ENCODE measurements around the gene CFAP251. TPM values are rescaled to one million over a fixed set of nuclear protein-coding genes. Genes with fewer than 3 reads are reported as not detected.

The CFAP251 gene
- total RNA-seq, 2 donors from 2014 or later, result 0.55 to 4.5 TPM

DNA sequence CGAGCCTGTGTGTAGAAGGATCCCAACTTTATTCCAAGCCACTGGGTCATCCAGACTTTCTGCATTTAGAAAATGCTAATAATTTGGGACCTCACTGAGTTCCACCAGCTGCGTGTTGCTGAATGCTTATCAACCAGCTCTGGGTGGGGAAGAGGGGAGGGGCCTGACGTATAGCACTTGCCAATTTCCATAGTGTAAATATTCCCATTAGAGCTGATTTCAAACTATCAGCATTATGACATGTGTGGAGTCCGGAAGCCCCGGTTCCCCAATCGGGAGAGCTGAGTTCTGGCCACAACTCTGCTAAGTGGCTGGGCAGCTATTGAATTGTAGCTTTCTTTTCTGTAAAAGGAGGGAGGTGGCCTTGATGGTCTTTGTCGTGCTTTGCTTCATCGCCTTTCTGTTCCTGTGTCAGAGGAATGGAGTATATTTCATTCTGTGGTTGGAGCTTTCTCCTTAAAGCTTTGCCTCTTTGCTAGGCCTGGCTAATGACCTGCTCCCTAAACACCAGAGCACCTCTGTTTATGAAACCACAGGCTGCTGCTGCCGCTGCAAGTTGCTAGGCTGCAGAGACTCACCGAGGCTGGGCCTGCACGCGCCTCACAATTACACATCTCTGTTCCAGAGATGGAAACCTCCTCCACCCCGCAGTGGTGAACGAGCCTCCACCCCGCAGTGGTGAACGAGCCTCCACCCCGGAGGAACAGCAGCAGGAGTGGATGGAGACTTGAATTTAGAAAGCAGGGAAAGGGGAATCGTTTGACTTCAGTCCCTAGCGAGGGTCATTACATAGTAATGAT lies 95.6 kb downstream of the CFAP251 start:
- 85% methylated on average over 19 of the region's 19 CpGs for WGBS
- H3K27me3 ChIP-seq (replicated peaks; ENCODE audit: insufficient read depth), result no peaks in the 10 kb centered on the region
- no peaks in the 10 kb centered on the region for H3K36me3 ChIP-seq

DNA sequence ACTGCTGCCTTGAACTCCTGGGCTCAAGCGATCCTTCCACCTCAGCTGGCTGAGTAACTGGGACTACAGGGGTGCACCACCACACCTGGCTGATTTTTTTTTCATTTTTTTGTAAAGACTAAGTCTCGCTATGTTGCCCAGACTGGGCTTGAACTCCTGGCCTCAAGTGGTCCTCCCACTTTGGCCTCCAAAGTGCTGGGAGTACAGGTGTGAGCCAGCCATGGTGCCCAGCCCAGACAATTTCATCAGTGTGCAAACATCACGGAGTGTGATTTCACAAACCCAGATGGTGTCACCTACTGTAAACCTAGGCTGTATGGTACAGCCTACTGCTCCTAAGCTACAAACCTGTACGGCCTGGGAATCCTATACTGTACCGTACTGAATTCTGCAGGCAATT lies 96.4 kb downstream of the CFAP251 start:
- Histone ChIP-seq H3K27ac (no peak overlapping the region), H3K9me3 (no peaks in the 10 kb centered on the region), H3K27me3 (replicated peaks; ENCODE audit: insufficient read depth) (no peaks in the 10 kb centered on the region), H3K4me1 (replicated peaks) (no peaks in the 10 kb centered on the region), H3K36me3 (no peaks in the 10 kb centered on the region), H3K4me3 (no peak overlapping the region)
- WGBS, result 95% methylated on average over 5 of the region's 5 CpGs
- intact Hi-C loops (cut with DNase I), result no loop called here
- TF ChIP-seq POLR2A (IDR thresholded peaks at IDR 0.05), result no peak
- TF ChIP-seq, protein P1, sequence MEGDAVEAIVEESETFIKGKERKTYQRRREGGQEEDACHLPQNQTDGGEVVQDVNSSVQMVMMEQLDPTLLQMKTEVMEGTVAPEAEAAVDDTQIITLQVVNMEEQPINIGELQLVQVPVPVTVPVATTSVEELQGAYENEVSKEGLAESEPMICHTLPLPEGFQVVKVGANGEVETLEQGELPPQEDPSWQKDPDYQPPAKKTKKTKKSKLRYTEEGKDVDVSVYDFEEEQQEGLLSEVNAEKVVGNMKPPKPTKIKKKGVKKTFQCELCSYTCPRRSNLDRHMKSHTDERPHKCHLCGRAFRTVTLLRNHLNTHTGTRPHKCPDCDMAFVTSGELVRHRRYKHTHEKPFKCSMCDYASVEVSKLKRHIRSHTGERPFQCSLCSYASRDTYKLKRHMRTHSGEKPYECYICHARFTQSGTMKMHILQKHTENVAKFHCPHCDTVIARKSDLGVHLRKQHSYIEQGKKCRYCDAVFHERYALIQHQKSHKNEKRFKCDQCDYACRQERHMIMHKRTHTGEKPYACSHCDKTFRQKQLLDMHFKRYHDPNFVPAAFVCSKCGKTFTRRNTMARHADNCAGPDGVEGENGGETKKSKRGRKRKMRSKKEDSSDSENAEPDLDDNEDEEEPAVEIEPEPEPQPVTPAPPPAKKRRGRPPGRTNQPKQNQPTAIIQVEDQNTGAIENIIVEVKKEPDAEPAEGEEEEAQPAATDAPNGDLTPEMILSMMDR (IDR thresholded peaks at IDR 0.05), result no peak
- no peak for TF ChIP-seq POLR2AphosphoS5 (IDR thresholded peaks at IDR 0.05)
- no peak for DNase-seq (ENCODE audit: low spot score)

More for the DNA sequence above, 95.6 kb downstream of the CFAP251 start:
- no peaks in the 10 kb centered on the region for H3K4me1 ChIP-seq (replicated peaks)
- TF ChIP-seq POLR2AphosphoS5 (IDR thresholded peaks at IDR 0.05) (no peak), POLR2A (IDR thresholded peaks at IDR 0.05) (no peak)
- TF ChIP-seq, protein P1 (IDR thresholded peaks at IDR 0.05), result no peak
- no peak overlapping the region for H3K4me3 ChIP-seq
- no peak overlapping the region for H3K27ac ChIP-seq
- no peak for DNase-seq (ENCODE audit: low spot score)
- H3K9me3 ChIP-seq, result no peaks in the 10 kb centered on the region
- intact Hi-C loops (cut with DNase I), result no loop called here

DNA sequence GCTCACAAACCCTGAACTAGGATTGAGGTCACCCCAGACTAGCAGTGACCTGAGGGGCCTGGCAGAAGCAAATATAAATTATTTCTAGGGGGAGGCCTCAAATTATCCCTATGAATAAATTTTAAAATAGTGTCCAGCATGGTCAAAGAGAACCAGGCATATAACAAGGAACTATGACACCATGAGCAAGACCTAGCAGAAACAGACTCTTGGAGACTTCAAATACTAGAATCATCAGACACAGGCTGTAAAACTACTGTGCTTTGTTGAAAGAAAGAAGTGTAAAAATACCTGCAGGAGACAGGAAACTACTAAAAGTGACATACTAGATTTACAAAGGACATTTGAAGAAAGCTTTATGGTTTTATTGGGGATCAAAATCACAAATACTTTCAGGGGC lies 100.1 kb downstream of the CFAP251 start:
- H3K27ac ChIP-seq, result no peak overlapping the region
- H3K4me3 ChIP-seq, result no peak overlapping the region
- H3K9me3 ChIP-seq, result no peaks in the 10 kb centered on the region
- no peak for DNase-seq (ENCODE audit: low spot score)
- H3K4me1 ChIP-seq (replicated peaks), result peaks cover 8% of the 10 kb centered on the region
- H3K36me3 ChIP-seq, result no peaks in the 10 kb centered on the region
- TF ChIP-seq POLR2A (IDR thresholded peaks at IDR 0.05), result no peak
- TF ChIP-seq, protein P1 (IDR thresholded peaks at IDR 0.05), result no peak
- no peak for TF ChIP-seq POLR2AphosphoS5 (IDR thresholded peaks at IDR 0.05)
- no peaks in the 10 kb centered on the region for H3K27me3 ChIP-seq (replicated peaks; ENCODE audit: insufficient read depth)
- intact Hi-C loops (cut with DNase I), result no loop called here

DNA sequence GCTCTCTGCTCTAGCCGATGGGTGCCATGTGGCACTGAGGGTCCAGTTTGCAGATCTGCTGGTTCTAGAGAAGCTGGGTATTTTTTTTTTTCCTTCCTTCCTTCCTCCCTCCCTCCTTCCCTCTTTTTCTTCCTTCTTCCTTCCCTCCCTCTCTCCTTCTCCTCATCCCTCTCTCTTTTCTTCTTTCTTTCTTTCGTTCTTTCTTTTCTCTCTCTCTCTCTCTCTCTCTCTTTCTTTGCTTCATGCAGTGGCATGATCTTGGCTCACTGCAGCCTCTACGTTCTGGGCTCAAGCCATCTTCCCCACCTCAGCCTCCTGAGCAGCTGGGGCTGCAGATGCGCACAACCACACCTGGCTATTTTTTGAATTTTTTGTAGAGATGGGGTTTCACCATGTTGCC lies 100.5 kb downstream of the CFAP251 start:
- Histone ChIP-seq H3K9me3 (no peaks in the 10 kb centered on the region), H3K27me3 (replicated peaks; ENCODE audit: insufficient read depth) (no peaks in the 10 kb centered on the region), H3K27ac (no peak overlapping the region), H3K4me1 (replicated peaks) (peaks cover 8% of the 10 kb centered on the region), H3K36me3 (no peaks in the 10 kb centered on the region), H3K4me3 (no peak overlapping the region)
- intact Hi-C loops (cut with DNase I), result no loop called here
- no peak for DNase-seq (ENCODE audit: low spot score)
- TF ChIP-seq, protein P1 (IDR thresholded peaks at IDR 0.05), result no peak
- 89% methylated on average over 4 of the region's 4 CpGs for WGBS

DNA sequence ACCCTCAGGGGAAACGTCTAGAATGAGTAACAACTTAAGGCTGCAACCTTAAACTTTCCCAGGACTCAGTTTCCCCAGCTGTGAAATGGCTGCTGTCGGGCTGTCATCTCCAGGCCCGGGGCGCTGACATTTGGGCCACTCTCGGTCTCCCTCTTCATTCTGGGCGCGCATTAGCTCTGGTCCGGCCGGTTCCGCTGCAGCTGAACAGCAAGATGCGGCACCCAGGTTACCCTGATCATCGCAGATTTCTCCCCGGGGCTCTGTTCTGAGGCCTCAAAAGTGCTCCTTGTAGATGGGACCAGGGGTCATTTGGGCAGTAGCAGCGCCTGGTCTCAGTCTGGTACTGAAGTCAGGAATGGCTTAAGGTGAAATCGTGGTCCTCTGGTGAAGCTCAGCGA lies 102.4 kb downstream of the CFAP251 start:
- Histone ChIP-seq H3K27me3 (replicated peaks; ENCODE audit: insufficient read depth) (no peaks in the 10 kb centered on the region), H3K4me3 (peak overlapping the region in 1 of 2 donors; percentile 58), H3K9me3 (no peaks in the 10 kb centered on the region), H3K36me3 (no peaks in the 10 kb centered on the region), H3K4me1 (replicated peaks) (peaks cover 8% of the 10 kb centered on the region), H3K27ac (peak overlapping the region in 1 of 2 donors; percentile 66)
- TF ChIP-seq POLR2AphosphoS5 (IDR thresholded peaks at IDR 0.05) (no peak), POLR2A (IDR thresholded peaks at IDR 0.05) (no peak)
- TF ChIP-seq, protein P1 (IDR thresholded peaks at IDR 0.05), result no peak
- WGBS, result 46% methylated on average over 15 of the region's 16 CpGs
- intact Hi-C loops (cut with DNase I), result loop anchor here (5.0 kb wide), 1 partner anchor 58 kb away; no protein-coding TSS in a partner anchor
- no peak for DNase-seq (ENCODE audit: low spot score)

Measured in prostate gland (tissue), 2 donors.